Spleen (tissue), 7 donors: Measurements from ENCODE around the gene SH3RF3.

Experiments
- CTCF ChIP-seq, 11 experiments: fragments of 200-600 bp in 7 of 11; fragments of 450-650 bp in 4 of 11; sonication (generic) in 4 of 11; IDR thresholded peaks in 8 of 11; conservative IDR thresholded peaks in 3 of 11; 1 replicate in 7 of 11; 2 replicates in 4 of 11; pipeline versions ENCODE4 v1.4.0 to v1.8.0; 2016 to 2021; ENCODE audit warnings: antibody characterized with exemption in 11 of 11, inconsistent platforms in 4 of 11, mild to moderate bottlenecking in 1 of 11
- POLR2A ChIP-seq, 3 donors: fragments of 450-650 bp; IDR thresholded peaks; one replicate each; pipeline ENCODE4 v1.5.1; 2017; ENCODE audit warnings: antibody characterized with exemption in 3 of 3, mild to moderate bottlenecking in 1 of 3
- donor health status: DM: no; HTN: no; CAD: no; lungs with moderate emphysema.
- donor health status: DM: no; HTN: no; CAD: no.
- donor health status: DM: no; HTN: no; CAD: no.

GRCh38 chr2:109233643-109234042 is 104.6 kb downstream of the SH3RF3 start:
- TF ChIP-seq CTCF (IDR thresholded peaks at IDR 0.05 in 8 of 11, conservative IDR thresholded peaks at IDR 0.05 in 3 of 11) = no peak
- TF ChIP-seq POLR2A (IDR thresholded peaks at IDR 0.05) = no peak
